ENCODE measurements around the gene RTN3.
"Not testable (repeated sequence)": the region's sequence is repeated elsewhere in the genome, so short reads cannot be mapped to it uniquely, and the experiment has no call there.

RTN3 gene, protein sequence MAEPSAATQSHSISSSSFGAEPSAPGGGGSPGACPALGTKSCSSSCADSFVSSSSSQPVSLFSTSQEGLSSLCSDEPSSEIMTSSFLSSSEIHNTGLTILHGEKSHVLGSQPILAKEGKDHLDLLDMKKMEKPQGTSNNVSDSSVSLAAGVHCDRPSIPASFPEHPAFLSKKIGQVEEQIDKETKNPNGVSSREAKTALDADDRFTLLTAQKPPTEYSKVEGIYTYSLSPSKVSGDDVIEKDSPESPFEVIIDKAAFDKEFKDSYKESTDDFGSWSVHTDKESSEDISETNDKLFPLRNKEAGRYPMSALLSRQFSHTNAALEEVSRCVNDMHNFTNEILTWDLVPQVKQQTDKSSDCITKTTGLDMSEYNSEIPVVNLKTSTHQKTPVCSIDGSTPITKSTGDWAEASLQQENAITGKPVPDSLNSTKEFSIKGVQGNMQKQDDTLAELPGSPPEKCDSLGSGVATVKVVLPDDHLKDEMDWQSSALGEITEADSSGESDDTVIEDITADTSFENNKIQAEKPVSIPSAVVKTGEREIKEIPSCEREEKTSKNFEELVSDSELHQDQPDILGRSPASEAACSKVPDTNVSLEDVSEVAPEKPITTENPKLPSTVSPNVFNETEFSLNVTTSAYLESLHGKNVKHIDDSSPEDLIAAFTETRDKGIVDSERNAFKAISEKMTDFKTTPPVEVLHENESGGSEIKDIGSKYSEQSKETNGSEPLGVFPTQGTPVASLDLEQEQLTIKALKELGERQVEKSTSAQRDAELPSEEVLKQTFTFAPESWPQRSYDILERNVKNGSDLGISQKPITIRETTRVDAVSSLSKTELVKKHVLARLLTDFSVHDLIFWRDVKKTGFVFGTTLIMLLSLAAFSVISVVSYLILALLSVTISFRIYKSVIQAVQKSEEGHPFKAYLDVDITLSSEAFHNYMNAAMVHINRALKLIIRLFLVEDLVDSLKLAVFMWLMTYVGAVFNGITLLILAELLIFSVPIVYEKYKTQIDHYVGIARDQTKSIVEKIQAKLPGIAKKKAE

DNA sequence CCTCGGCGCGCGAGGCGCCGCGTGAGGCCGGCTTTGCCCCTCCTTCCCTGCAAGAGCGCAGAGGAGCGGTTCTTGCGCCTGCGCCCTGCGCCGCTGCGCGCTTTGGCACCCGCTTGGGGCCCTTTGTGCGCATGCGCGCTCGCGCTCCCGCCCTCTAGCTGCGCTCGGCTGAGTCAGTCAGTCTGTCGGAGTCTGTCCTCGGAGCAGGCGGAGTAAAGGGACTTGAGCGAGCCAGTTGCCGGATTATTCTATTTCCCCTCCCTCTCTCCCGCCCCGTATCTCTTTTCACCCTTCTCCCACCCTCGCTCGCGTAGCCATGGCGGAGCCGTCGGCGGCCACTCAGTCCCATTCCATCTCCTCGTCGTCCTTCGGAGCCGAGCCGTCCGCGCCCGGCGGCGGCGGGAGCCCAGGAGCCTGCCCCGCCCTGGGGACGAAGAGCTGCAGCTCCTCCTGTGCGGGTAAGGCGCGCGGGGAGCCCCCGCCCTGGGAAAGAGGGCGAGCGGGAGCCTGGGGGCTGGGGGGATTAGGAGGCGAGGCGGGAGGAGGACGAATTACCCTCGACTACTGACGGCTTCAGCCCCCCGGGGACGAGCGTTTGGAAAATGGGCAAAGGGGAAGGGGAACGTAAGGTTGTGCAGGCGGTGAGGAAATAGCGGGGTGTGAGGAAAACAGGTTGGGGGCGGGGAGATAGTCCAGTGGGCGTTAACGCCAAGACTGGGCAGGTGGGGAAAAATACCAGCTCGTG lies at the start of gene RTN3:
Gene RTN3 (plus strand): TSS at position 180 of the 745 bp plus-strand sequence. CDS start 137 bp downstream, at position 317.
- peak; percentile 97 to 99 for DNase-seq (ENCODE audit: low read depth in 2 of 2)

DNA sequence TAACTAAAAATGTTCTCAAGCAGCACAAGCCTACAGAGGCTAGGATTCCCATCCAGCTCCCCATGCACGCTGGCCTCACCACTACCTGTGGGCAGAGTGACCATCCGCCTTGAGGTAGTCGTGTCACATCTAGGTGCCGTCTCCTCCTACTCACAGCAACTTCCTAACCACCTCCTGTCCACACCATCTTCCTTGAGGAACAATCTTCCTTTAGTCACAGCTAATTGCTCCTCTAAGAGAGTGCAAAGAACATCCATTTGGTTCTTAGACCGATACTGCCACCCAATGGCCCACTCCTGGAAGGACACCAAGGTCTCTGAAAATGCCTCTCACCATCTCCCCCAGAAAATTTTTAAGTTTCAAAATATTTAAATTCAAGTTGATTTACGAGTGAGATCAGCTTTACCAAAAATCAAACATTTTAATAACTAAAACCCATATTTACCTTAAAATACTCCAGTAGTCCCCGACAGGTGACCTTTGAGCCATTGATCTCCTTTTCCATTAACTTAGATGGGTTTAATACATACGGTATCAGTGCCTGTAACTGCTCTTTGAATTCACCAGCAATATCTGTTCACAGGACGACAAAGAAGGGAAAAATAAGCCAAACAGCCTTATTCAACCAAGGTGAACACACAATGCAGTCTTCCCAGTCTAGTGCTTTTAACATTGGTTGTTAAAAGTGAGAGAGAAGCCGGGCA lies 45.4 kb upstream of the RTN3 start:
- DNase-seq (ENCODE audit: low read depth in 2 of 2): peak; percentile 51 to 52

DNA sequence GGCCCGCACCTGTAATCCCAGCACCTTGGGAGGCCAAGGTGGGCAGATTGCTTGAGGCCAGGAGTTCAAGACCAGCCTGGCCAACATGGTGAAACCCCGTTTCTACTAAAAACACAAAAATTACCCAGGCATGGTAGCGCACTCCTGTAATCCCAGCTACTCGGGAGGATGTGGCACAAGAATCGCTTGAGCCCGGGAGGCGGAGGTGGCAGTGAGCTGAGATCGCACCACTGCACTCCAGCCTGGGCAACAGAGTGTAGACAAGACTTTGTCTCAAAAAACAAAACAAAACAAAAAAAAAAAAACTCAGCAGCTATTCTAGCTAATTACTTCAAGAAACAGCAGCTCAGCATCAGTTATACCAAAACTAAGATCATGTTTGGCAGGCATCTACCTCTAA lies 42.9 kb upstream of the RTN3 start:
- DNase-seq (ENCODE audit: low read depth in 2 of 2): not testable (repeated sequence)

DNA sequence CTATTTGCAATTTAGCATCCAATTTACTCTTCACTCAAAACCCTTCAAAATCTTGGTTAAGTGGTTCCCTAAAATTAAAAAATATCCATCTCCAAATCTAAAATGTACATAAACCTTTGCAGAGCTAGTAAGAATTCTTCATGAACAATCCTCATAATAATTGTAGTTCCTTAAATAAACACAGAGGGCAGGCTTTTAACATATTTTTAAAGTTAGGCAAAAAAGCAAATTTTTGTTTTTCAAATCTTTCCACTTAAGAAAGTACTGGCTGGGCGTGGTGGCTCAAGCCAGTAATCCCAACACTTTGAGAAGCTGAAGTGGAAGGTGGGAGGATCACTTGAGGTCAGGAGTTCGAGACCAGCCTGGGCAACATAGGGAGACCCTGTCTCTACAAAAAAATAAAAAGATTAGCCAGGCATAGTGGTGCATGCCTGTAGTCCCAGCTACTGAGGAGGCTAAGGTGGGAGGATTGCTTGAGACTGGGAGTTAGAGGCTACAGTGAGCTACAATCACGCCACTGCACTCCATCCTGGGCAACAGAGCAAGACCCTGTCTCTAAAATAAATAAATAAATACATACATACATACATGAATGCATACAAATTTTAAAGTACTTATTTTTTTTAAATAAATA lies 42.0 kb upstream of the RTN3 start:
- DNase-seq (ENCODE audit: low read depth in 2 of 2): no peak

DNA sequence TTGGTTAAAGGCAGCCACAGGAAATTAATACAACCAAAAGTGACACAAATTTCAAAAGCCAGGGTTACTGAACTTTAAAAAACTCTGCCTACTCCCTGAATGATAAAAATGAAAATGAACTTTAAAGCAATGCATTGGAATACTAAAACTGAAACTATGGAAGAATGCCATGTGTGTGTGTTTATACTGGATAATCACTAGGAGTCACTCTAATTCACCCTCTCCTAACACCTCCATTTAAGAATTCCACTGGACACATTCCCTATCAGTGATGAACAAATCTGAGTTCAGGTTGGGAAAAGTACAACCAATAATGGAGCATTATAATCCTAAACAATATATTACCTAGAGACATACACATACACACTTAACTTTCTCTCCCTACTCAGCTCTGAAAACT lies 39.6 kb upstream of the RTN3 start:
- DNase-seq (ENCODE audit: low read depth in 2 of 2): no peak

DNA sequence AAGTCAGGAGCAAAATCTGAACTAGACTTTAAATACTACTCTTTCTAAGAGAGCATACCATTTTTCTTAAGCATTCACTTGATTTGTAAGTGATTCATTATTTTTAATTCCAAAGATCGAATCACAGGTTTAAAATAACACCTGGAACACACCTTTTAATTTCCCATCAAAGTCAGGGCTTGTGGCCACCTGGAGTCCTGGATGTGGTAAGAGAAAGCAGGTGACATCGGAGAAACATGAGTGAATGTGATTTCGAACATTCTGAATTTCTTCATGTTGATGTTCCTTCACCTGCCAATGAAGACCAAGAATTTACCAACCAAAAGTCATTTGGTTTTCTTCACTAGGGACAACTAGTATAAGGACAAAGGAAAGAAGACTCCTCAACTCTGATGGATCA lies 38.1 kb upstream of the RTN3 start:
- no peak for DNase-seq (ENCODE audit: low read depth in 2 of 2)

DNA sequence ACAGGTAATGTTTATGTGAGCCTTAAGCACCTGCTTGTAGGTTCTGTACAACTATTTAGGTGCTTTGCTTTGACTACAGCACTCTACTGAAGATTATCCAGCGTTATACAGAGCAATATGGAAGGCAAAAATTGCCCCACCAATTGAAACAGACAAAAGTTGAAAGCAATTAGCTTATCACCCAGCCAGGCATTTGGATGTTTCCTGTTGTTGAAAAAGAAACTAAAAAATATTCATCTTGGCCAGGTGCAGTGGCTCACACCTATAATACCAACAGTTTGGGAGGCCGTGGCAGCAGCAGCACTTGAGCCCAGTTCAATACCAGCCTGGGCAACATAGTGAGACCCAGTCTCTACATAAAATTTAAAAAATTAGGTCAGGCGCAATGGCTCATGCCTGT lies 28.6 kb upstream of the RTN3 start:
- no peak for DNase-seq (ENCODE audit: low read depth in 2 of 2)

DNA sequence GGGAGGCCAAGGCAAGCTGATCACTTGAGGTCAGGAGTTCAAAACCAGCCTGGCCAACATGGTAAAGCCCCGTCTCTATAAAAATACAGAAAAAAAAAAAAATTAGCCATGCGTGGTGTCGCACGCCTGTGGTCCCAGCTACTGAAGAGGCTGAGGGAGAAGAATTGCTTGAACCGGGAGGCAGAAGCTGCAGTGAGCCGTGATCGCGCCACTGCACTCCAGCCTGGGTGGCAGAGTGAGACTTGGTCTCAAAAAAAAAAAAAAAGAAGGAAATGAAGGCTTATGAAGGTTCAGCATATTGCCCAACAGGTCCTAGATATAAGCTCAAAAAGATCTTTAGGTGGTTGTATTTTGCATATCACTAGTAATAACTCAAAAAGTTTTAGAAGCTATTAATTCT lies 20.3 kb upstream of the RTN3 start:
- no peak for DNase-seq (ENCODE audit: low read depth in 2 of 2)

DNA sequence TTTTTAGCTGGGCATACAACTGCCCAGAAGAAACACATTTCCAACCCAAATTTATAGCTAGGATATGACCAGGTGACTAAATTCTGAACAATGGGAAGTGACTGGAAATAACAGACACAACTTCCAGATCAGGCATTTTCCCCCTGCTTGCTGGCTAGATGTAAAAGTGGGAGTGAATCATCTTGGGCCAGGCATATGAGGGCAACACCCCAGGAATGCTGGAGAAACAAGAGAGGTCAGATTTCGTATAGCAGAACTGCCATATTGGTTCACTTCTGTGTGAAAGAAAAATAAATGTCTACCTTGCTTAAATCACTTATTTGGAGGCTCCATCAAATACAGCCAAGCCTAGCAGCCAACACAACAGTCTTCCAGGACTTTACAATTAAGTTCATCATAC lies 17.5 kb upstream of the RTN3 start:
- no peak for DNase-seq (ENCODE audit: low read depth in 2 of 2)

DNA sequence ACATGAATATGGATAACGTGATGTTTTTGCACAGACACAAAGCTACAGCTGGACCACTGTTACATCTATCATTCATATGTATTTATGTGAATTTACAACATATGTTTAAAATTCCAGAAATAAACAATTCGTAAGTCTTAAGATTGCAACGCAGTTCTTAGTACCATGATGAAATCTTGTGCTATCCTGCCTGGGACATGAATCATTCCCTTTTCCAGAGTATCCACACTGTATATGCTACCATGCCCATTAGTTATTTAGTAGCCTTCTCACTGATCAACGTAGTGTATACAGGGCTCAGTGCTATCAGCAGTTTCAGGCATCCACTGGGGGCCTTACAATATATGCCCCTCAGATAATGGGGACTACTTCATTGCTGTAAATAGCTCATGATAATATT lies 14.4 kb upstream of the RTN3 start:
- no peak for DNase-seq (ENCODE audit: low read depth in 2 of 2)

DNA sequence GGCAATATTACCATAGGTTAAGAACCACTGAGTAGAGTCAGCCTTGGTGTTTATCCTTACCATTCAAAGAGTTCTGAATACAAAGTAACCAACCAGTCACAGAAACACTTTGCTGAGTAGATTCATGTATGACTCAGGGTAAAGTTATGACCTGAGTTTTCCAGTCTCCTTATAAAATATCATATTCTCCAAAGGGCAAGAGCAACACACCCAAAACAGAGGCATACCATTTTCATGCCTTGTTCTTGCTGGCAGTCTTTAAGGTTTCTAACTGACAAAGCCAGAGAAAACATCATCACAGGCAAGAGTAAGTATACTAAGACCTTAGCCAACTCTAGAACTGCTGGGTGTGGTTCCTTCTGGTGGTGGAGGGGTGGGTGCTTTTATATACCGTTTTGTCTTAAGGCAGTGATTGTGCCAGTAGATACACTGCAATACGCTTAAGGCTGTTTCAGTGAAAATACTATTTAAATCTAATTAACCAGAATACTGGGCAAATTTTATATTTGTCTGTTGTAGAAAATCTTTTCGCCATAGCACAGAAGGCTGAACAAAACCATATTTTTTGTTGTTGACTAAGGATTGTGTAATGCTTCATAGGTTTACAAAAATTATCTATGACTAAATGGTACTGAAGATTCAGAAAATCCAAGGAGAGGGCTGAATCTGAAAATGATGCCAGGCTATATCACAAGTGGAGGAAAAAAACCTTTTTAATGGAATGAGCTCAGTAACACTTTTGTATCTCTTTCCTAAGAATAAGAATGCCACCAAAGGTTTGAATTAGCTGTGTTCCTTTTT lies 13.1 kb upstream of the RTN3 start:
- no peak for DNase-seq (ENCODE audit: low read depth in 2 of 2)

DNA sequence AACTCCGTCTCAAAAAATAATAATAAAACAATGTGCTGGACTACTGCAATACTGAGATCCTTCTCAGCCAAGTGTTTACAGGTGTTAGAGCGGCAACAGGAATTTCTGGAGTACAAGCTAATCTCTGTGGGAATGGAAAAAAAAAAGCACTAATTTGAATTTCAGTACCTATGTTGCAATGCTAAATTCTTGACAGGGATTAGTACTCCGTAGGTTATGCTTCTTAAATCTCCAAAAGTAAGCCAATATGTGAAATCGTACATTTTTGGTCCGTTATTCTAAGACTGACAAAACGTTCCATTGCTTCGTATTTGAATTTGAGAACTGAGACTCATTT lies 11.2 kb upstream of the RTN3 start:
- DNase-seq (ENCODE audit: low read depth in 2 of 2): no peak

DNA sequence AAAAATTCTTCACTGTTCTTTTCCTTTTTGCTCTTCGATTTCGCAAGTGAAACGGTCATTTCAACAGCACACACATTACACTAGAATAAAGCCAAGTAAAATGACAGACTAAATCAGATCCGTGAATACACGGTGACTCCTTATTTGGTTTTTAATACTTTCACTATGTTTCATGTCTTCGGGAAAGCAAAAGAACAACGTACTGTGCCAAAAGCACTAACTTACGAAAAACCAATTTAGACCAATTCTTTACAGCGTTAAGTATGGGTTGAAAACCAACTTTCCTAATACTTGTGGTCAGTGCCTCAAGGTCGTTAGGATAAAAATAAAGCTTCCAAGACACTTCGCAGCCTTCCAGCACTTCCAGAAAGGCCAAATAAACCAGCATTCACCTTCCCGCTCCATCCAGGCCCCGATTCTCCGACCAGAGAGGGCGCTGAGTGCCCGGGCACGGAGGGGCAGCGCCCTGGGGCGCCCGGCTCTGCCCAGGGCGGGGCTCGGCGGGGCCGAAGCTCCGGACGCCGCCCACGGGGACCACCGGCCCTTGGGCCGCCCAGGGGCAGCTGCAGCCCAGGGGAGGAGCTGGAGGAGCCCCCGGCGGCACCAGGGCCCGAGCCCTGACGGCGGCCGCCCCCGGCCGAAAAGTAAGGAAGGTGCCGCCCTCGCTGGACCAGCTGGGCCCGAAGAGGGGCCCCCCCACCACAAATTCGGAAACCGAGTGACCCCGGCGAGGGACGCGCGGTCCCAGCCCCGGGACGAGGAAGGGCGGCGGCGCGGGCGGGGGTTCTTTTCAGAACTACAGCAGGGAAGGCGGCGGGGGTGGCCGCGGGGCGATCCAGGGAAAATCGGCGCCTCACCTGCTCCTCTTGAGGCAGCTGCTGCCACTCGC lies 10.6 kb upstream of the RTN3 start:
- peak in 1 of 2 donors; percentile 8 for DNase-seq (ENCODE audit: low read depth in 2 of 2)

DNA sequence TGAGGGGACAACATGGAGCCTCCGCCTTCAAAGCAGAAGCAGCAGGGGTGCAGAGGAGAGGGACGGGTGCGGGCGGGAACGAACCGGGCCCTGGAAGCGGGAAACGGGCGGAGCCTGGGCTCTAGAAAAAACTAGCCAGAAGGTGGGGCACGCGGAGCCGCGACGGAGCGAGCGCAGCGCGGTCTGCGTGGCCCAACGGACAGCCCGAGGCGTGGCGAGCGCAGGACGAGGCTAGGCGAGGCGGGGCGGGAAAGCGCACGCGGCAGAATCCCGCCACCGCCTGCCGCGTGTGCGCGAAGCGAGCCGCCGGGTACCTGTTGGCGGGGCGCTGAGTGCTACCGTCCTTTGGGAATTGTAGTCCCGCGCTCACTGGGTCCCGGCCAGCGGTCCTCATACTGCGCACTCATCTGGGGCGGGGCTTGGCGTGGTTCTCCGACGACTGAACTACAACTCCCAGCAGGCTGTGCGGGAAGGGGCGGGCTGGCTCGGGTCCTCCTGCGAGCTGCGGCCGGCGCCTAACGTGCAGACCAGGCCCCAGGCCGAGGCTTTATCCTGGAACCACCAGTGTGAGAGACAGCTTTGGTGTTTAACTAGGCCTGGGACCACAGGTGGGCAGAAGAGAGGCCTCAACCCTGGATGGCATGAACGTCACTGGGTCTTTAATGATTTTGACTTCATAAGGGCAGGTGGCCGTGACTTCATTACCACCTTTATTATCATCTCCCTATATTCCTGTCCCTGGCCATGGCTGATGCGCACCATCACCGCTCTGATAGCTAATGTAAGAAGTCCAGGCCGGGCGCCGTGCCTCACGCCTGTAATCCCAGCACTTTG lies 9.8 kb upstream of the RTN3 start, which contains the start of gene ATL3:
Gene ATL3 (minus strand): TSS at position 55 of the 834 bp plus-strand sequence. CDS start 41 bp downstream, at position 14.
- peak; percentile 89 to 91 for DNase-seq (ENCODE audit: low read depth in 2 of 2)

DNA sequence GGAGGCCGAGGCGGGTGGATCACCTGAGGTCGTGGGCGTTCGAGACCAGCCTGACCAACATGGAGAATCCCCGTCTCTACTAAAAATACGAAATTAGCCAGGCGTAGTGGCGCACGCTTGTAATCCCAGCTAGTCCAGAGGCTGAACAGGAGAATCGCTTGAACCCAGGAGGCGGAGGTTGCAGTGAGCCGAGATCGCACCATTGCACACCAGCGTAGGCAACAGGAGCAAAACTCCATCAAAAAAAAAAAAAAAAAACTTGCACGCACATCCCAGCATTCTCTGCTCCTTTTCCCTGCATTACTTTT lies 9.2 kb upstream of the RTN3 start:
- no peak for DNase-seq (ENCODE audit: low read depth in 2 of 2)

DNA sequence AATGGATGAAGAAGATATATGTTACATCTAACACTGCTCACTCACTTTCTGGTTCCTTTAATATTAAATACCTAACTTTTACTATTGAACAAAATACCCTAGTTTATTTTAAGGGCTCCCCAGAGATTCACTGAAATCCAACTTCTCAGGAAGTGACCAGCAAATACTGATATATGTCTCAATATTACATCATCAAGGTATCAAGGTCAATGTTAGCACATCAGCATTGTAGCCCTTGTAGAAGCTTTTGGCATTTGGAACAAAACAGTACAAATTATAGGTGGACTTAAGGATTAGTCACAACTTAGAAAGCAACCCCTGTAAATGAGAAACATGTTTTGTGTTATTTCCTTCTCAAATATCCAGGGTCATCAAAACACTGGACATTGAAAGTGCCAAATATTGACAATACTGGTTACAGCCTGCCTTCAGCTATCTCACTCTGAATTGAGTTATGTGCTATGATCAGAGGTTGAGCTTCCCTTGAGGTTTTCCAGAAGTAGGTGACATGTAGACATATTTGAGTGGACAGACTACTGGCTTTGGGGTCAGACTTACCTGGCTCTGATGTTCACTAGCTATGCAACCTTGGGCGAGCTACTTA lies 8.3 kb upstream of the RTN3 start:
- DNase-seq (ENCODE audit: low read depth in 2 of 2): no peak

DNA sequence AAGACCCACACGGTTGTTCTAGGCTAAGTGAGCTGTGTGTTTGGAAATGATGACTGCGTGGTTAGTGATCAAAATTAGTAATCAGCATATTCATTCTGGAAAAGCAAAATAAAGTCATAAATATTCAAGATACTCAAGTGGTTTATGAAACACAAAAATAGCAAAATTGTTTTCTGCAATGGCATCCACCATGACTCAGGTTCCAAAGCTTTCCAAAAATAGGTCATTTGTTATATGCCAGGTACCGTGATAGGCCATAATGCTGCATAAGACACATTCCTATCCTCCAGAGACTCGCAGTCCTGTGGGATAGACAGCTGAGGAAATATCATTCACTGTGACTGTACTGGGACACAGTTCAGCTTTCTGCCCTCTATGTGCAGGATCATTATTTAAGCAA lies 7.7 kb upstream of the RTN3 start:
- no peak for DNase-seq (ENCODE audit: low read depth in 2 of 2)

DNA sequence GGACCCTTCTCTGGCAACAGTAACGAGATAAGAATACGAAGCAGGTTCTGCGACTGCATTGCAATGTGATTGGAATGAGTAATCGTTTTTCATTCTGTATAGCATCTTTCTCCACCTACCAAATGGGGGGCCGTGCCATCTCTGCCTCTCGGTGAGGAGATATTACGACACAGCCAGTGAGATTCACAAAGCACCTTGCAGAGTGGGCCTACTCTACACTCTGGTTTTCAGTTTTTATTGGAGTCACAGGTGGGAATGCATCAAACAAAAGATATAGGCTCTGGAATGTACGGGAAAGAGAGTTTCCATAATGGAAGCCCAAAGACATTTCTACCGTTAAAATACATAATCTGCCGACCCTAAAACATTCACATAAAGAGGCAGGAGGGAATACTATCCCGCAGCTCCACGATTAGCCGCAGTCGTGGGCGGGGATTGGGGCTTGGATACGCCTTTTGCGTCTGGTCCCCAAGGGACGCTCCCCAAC lies 423 bp upstream of the RTN3 start:
- DNase-seq (ENCODE audit: low read depth in 2 of 2): no peak
